ENCODE results near the gene OPN1MW. TPM values are rescaled to one million over a fixed set of nuclear protein-coding genes. Genes with fewer than 3 reads are reported as not detected.

OPN1MW gene
- total RNA-seq, 1 experiment from 2014 or later = not detected

Other genes with a start within 250 kb of the OPN1MW start
- gene NAA10, start 247.6 kb upstream of the OPN1MW start, total RNA-seq (2014; rRNA removed; shearing (Covaris generic)) = 58.6 and 69.6 TPM in 2 replicates
- 0.18 TPM in 1 of 2 replicates, not detected in the other for gene RENBP, start 238.0 kb upstream of the OPN1MW start, total RNA-seq (2014; rRNA removed; shearing (Covaris generic))
- 55.6 and 56.9 TPM in 2 replicates for gene HCFC1, start 210.8 kb upstream of the OPN1MW start, total RNA-seq (2014; rRNA removed; shearing (Covaris generic))
- gene TMEM187, start 209.8 kb upstream of the OPN1MW start, total RNA-seq (2014; rRNA removed; shearing (Covaris generic)) = 0.97 and 1.7 TPM in 2 replicates
- gene IRAK1, start 162.7 kb upstream of the OPN1MW start, total RNA-seq (2014; rRNA removed; shearing (Covaris generic)) = 91.9 and 95.3 TPM in 2 replicates
- gene MECP2, start 84.9 kb upstream of the OPN1MW start, total RNA-seq (2014; rRNA removed; shearing (Covaris generic)) = 22.0 and 26.2 TPM in 2 replicates
- not detected in 2 replicates for gene OPN1LW, start 38.4 kb upstream of the OPN1MW start, total RNA-seq (2014; rRNA removed; shearing (Covaris generic))
- gene OPN1MW2, start 37.2 kb downstream of the OPN1MW start, total RNA-seq (2014; rRNA removed; shearing (Covaris generic)) = not detected in 2 replicates
- not detected in 2 replicates for gene OPN1MW3, start 75.0 kb downstream of the OPN1MW start, total RNA-seq (2014; rRNA removed; shearing (Covaris generic))
- not detected in 2 replicates for gene TEX28, start 112.5 kb downstream of the OPN1MW start, total RNA-seq (2014; rRNA removed; shearing (Covaris generic))
- gene TKTL1, start 113.2 kb downstream of the OPN1MW start, total RNA-seq (2014; rRNA removed; shearing (Covaris generic)) = 1.1 TPM in 1 of 2 replicates, not detected in the other
- 142 and 173 TPM in 2 replicates for gene FLNA, start 192.0 kb downstream of the OPN1MW start, total RNA-seq (2014; rRNA removed; shearing (Covaris generic))
- gene EMD, start 196.7 kb downstream of the OPN1MW start, total RNA-seq (2014; rRNA removed; shearing (Covaris generic)) = 40.1 and 41.3 TPM in 2 replicates
- gene RPL10, start 215.8 kb downstream of the OPN1MW start, total RNA-seq (2014; rRNA removed; shearing (Covaris generic)) = 3,093 and 3,558 TPM in 2 replicates
- 20.9 and 21.7 TPM in 2 replicates for gene DNASE1L1, start 226.7 kb downstream of the OPN1MW start, total RNA-seq (2014; rRNA removed; shearing (Covaris generic))
- gene TAFAZZIN, start 228.9 kb downstream of the OPN1MW start, total RNA-seq (2014; rRNA removed; shearing (Covaris generic)) = 8.1 and 12.1 TPM in 2 replicates
- gene ATP6AP1, start 246.1 kb downstream of the OPN1MW start, total RNA-seq (2014; rRNA removed; shearing (Covaris generic)) = 30.4 and 32.0 TPM in 2 replicates

All from SJCRH30 (cell line).